ENCODE data around the gene HARS1.
"Not testable (repeated sequence)": the region's sequence is repeated elsewhere in the genome, so short reads cannot be mapped to it uniquely, and the experiment has no call there.

Gene HARS1, protein sequence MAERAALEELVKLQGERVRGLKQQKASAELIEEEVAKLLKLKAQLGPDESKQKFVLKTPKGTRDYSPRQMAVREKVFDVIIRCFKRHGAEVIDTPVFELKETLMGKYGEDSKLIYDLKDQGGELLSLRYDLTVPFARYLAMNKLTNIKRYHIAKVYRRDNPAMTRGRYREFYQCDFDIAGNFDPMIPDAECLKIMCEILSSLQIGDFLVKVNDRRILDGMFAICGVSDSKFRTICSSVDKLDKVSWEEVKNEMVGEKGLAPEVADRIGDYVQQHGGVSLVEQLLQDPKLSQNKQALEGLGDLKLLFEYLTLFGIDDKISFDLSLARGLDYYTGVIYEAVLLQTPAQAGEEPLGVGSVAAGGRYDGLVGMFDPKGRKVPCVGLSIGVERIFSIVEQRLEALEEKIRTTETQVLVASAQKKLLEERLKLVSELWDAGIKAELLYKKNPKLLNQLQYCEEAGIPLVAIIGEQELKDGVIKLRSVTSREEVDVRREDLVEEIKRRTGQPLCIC

DNA sequence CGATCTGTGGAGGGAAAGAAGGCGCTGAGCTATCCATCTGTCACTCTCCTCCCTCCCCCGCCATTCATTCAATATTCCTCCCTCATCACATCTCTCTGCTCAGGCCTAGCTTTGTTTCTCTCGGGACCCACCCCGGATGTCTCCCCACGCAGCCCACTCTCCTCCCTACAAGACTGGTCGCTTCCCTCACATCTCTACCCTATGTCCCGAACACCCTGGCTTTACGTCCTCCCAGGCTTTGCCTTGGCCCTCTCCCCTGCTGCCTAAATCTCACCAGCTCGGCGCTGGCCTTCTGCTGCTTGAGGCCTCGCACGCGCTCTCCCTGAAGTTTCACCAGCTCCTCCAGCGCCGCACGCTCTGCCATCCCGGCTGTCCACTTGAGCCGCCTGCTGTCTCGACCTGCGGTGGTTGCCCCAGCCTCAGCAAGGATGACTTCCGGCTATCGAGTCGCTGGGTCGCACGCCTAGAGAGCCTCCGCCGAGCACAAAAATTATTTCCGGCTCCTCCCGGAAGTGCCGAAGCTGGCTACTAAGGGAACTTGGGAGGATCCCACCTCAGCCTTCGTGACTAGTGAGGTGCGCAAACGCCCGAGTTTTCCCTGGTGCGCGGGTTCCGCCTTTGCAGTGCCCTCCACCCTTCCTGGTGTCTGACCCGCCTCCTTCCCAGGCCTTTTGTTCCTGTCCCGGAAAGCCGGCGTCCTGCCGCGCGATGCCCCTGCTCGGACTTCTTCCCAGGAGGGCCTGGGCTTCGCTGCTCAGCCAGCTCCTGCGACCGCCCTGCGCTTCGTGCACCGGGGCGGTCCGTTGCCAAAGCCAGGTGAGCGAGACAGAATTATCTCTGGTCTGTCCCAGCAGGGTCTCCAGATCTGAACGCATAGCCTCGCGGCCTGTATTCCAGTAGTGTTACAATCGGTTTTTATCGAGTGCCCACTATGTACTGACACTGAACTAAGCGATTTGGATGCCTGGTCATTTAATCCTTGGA, at the start of gene HARS1, which contains the start of gene HARS2:
Gene HARS1, minus strand, starts transcription at position 430 of the 984 bp plus-strand sequence. Its CDS starts 66 bp downstream, at position 364.
Gene HARS2, plus strand, starts transcription at position 515 of the 984 bp plus-strand sequence. Its CDS starts 194 bp downstream, at position 709.
- peak; percentile 96 for DNase-seq (ENCODE audit: low spot score)

DNA sequence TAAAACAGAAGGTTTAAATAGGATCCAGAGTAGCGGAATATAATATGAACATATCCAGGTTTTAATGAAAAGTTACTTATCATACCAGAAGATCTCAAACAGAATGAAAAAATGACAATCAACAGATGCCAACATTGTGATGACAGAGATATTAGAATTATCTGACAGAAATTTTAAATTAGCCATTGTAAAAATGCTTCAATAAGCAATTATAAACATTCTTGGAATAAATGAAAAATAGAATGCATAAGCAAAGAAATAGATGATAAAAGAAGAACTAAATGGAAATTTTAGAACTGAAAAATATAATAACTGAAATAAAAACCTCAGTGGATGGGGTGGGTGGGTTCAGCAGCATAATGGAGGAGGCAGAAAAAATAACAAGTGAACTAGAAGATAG, 46.3 kb upstream of the HARS1 start:
- no peak for DNase-seq (ENCODE audit: low spot score)

GRCh38 chr5:140734354-140734753, 43.2 kb upstream of the HARS1 start:
- no peak for DNase-seq (ENCODE audit: low spot score)

GRCh38 chr5:140733098-140733497, 41.9 kb upstream of the HARS1 start:
- DNase-seq (ENCODE audit: low spot score): no peak

DNA sequence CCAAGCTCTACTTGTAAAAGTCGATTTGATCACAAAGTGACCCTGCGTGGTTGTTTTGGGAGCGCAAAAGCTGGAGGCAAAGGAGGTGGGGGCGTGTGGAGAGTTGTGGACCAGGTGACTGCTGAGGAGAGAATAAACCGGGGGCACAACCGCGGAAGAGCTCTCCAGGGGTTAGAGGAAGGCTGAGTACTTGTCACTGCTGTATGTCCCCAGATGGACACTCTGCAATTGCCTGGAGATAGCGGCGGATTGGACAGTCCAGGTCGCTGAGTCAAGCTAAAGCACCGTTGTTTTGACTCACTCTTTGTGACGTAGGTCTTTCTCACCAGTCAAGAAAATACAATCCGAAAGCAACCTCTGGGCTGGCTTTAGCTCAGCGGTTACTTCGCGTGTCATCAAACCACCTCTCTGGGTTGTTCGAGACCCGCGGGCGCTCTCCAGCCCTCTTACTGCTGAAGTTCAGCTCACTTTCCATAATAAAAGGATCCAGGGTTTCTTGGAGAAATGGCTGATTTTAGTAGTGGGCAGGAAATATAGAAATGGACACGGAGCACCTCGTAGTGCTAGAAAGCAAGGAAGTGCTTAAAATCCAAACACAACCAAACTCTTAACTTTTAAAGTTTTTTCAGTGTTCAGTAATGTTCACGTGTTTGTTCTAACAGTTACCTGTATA, 34.8 kb upstream of the HARS1 start:
- peak; percentile 96 for DNase-seq (ENCODE audit: low spot score)

GRCh38 chr5:140721395-140721794, 30.2 kb upstream of the HARS1 start:
- DNase-seq (ENCODE audit: low spot score): not testable (repeated sequence)

DNA sequence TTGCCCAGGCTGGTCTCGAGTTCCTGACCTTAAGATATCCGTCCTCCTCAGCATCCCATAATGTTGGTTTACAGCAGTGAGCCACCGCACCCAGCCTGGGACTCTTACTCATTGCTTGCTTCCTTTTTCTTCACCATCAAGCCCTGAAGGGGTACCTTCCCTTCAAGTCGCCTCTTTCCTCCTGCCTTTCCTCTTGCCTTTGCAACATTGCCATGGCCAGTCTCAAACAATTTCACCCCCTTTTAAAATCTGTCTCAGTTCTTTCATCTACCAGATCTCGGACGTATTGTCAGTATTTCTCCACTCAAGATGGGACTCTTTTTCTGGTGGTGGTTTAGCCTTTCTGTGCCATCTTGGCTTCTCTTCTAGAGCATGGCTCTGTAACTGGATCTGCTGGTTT, 29.6 kb upstream of the HARS1 start:
- DNase-seq (ENCODE audit: low spot score): not testable (repeated sequence)

- no peak for DNase-seq (ENCODE audit: low spot score)
These were observed 27.1 kb upstream of the HARS1 start for GRCh38 chr5:140718266-140718592.

DNA sequence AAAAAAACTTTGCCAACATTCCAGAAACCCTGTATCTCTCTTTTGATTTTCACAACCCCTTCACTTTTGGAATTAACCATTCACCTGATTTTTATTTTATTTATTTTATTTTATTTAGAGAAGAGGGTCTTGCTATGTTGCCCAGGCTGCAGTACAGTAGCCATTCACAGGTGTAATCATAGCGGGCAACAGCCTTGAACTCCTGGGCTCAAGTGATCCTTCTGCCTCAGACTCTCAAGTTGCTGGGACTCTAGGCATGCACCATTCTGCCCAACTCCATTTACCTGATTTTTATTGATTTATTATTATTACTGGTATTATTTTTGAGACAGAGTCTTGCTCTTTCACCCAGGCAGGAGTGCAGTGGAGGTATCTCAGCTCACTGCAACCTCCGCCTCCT, 25.1 kb upstream of the HARS1 start:
- DNase-seq (ENCODE audit: low spot score): not testable (repeated sequence)

GRCh38 chr5:140713562-140714094, 22.5 kb upstream of the HARS1 start:
- no peak for DNase-seq (ENCODE audit: low spot score)

- no peak for DNase-seq (ENCODE audit: low spot score)
These were observed 20.6 kb upstream of the HARS1 start for GRCh38 chr5:140711794-140712193.

- peak; percentile 100 for DNase-seq (ENCODE audit: low spot score)
These were observed 19.9 kb upstream of the HARS1 start for GRCh38 chr5:140710899-140711552.

DNA sequence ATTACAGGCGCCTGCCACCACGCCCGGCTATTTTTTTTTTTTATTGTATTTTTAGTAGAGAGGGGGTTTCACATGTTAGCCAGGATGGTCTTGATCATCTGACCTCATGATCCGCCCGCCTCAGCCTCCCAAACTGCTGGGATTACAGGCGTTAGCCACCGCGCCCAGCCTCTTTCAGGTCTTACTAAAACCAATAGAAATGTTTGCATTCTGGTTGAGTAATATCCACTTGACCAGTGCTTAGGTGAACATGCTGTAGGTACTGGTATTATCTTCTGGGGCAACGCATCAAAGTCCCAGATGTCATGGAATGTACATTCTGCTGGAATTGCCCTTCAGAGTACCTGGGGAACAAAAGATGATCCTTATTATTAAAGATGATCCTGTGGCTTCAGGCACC, 17.6 kb upstream of the HARS1 start:
- DNase-seq (ENCODE audit: low spot score): not testable (repeated sequence)

DNA sequence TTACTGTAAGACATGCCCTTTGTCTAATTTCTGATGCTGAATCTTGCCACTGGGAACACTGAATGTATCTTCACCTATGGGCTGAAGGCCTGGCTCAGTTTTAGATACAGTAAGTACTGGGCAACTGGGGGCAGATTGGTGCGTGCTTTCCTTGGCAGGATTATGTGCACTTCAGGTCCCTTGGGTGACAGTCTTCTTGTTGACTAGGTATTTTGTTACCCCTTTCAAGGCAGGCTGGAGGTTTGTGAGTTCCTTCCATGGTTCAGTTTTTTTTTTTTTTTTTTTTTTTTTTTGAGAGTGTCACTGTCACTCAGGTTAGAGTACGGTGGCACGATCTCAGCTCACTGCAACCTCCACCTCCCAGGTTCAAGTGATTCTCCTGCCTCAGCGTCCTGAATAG, 16.6 kb upstream of the HARS1 start:
- no peak for DNase-seq (ENCODE audit: low spot score)

DNA sequence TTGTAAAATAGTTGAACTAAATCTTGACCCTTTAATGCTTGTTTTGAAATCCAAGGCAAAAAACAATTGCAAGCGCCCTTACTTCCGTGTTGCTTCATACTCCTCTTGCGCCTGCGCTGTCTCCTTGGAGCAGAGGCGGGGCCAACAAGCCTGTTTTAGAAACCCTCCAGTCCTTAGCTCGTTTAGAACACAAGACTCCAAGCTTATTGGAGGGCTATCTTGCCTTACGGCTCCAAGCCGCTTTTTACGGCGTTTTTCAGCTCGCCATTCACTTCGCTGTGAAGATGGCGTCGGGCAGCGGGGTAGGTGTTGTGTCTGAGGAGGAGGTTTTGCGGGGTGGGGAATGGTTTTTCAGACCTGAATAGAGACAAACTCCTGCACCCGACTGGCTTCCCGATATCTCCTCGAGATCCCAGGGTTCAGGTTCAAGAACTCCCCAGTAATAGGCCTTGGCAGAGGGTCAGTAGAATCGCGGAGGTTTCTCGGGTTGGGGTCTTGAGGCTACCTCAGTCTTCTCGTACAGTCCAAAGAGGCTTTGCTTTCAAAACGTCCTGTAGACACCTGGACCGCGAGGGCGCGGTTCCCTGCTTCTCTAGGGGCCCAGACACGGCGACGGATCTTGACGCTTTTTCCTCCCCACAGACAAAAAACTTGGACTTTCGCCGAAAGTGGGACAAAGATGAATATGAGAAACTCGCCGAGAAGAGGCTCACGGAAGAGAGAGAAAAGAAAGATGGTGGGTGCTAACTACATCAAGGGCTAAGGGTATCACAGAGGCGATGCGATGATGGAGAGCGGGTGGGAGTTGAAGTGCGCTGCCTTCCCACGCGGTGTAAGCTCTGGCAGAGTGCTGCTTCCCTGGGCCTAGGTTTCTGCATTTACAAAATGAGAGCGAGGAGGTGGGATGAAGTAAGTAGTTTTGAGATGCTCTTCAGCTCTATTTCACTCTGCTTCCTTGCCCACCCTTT, 9.3 kb upstream of the HARS1 start, which contains the start of gene ZMAT2:
Gene ZMAT2, plus strand, starts transcription at position 271 of the 968 bp plus-strand sequence. Its CDS starts 14 bp downstream, at position 285.
- DNase-seq (ENCODE audit: low spot score): peak; percentile 95

- DNase-seq (ENCODE audit: low spot score): no peak
These were observed 5.8 kb upstream of the HARS1 start for GRCh38 chr5:140696891-140697492.

DNA sequence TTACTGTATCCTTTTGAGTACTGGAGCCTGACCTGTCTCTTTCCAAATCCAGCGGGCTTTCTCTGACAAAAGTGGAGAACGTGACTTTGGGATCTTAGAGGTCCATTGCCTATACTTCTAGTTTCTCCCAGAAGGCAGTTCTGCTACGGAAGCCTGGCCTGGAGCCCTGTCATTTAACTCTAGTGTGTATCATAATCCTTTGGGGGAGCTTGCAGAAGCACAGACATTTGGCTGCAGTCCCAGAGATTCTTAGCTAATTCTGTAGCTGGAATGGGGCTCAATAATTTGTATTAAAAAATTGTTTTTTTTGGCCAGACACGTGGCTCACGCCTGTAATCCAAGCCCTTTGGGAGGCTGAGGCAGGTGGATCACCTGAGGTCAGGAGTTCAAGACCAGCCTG, 3.1 kb upstream of the HARS1 start:
- DNase-seq (ENCODE audit: low spot score): no peak

- DNase-seq (ENCODE audit: low spot score): peak; percentile 8
These were observed 716 bp downstream of the HARS1 start for GRCh38 chr5:140690376-140690932.

GRCh38 chr5:140678993-140679392, 12.2 kb downstream of the HARS1 start:
- DNase-seq (ENCODE audit: low spot score): no peak

All from kidney capillary endothelial cell (primary cell).